CD4-positive, CD25-positive, alpha-beta regulatory T cell (primary cell): Measurements from ENCODE around the gene SMIM27. TPM values are rescaled to one million over a fixed set of nuclear protein-coding genes. Genes with fewer than 3 reads are reported as not detected.
A peak's percentile ranks its signal among the peaks of the same experiment; 100 is the strongest.

Source experiments
- ATAC-seq, 2 donors: fragments of 150-1000 bp; cut with Tn5 transposase; one replicate each; pipeline ENCODE4 v1.10.0; 2021; ENCODE audit warnings: low read depth in 2 of 2, moderate number of reproducible peaks in 2 of 2, moderate library complexity in 1 of 2
- DNase-seq, 3 donors: peaks; one replicate each; pipeline versions ENCODE4 v3.0.0 to v3.0.0-alpha.2; 2012 to 2022; ENCODE audit warnings: mixed read lengths in 1 of 3
- H3K27ac ChIP-seq: one replicate; pipeline ENCODE4 v1.7.0; 2013; ENCODE audit warnings: mild to moderate bottlenecking, low read length; ENCODE audit not compliant: insufficient read depth, poor library complexity, severe bottlenecking
- H3K27me3 ChIP-seq: one replicate; pipeline ENCODE4 v1.7.0; 2013; ENCODE audit warnings: low read length; ENCODE audit not compliant: control insufficient read depth, insufficient read depth
- H3K36me3 ChIP-seq: one replicate; pipeline ENCODE4 v1.7.0; 2013; ENCODE audit warnings: mild to moderate bottlenecking, low read length, moderate library complexity; ENCODE audit not compliant: control insufficient read depth, insufficient read depth
- H3K4me1 ChIP-seq: 2 replicates; pipeline ENCODE4 v1.7.0; 2013; ENCODE audit warnings: mild to moderate bottlenecking, low read length; ENCODE audit not compliant: insufficient read depth, control insufficient read depth, poor library complexity, severe bottlenecking
- H3K4me3 ChIP-seq: one replicate; pipeline ENCODE4 v1.7.0; 2013; ENCODE audit warnings: low read depth, mild to moderate bottlenecking, low read length, moderate library complexity
- H3K9me3 ChIP-seq, 2 experiments: 1 replicate in 1 of 2; 2 replicates in 1 of 2; pipeline ENCODE4 v1.7.0; 2013; ENCODE audit warnings: low read length in 2 of 2, mild to moderate bottlenecking in 1 of 2, moderate library complexity in 1 of 2; ENCODE audit not compliant: control insufficient read depth in 2 of 2
- H3K27ac Mint-ChIP-seq, 3 donors: one replicate each; pipeline ENCODE4 v1.8.0; 2020 to 2022; ENCODE audit warnings: mild to moderate bottlenecking in 3 of 3, mixed read lengths in 3 of 3, moderate library complexity in 2 of 3
- H3K27me3 Mint-ChIP-seq: one replicate; pipeline ENCODE4 v1.8.0; 2022; ENCODE audit warnings: mild to moderate bottlenecking, mixed read lengths
- H3K36me3 Mint-ChIP-seq: one replicate; pipeline ENCODE4 v1.8.0; 2020; ENCODE audit warnings: mixed read lengths
- H3K4me1 Mint-ChIP-seq, 4 donors: one replicate each; pipeline ENCODE4 v1.8.0; 2020 to 2022; ENCODE audit warnings: mixed read lengths in 4 of 4, mild to moderate bottlenecking in 1 of 4
- H3K4me3 Mint-ChIP-seq, 4 donors: one replicate each; pipeline ENCODE4 v1.8.0; 2020 to 2022; ENCODE audit warnings: mild to moderate bottlenecking in 4 of 4, mixed read lengths in 4 of 4, moderate library complexity in 3 of 4
- H3K9me3 Mint-ChIP-seq, 7 donors: one replicate each; pipeline ENCODE4 v1.8.0; 2020 to 2022; ENCODE audit warnings: mixed read lengths in 7 of 7, mild to moderate bottlenecking in 3 of 7, moderate library complexity in 2 of 7
- polyA plus RNA-seq, 4 donors: library from polyadenylated mRNA; unstranded; fragments of 300-500 nt; fragmentation: Illumina TruSeq; gene quantifications; one replicate each; pipeline ENCODE4 v1.2.3, GENCODE V29; 2021
- total RNA-seq: library from RNA; stranded (reverse); gene quantifications from one replicate; pipeline ENCODE4 v1.2.3, GENCODE V29; 2022

Gene SMIM27
- total RNA-seq, result 30.8 TPM
- polyA plus RNA-seq, result 100 to 1,000 TPM in 2 of 4 donors, 10 to 100 TPM in 2; 86.8 to 102 (median 100) TPM

DNA sequence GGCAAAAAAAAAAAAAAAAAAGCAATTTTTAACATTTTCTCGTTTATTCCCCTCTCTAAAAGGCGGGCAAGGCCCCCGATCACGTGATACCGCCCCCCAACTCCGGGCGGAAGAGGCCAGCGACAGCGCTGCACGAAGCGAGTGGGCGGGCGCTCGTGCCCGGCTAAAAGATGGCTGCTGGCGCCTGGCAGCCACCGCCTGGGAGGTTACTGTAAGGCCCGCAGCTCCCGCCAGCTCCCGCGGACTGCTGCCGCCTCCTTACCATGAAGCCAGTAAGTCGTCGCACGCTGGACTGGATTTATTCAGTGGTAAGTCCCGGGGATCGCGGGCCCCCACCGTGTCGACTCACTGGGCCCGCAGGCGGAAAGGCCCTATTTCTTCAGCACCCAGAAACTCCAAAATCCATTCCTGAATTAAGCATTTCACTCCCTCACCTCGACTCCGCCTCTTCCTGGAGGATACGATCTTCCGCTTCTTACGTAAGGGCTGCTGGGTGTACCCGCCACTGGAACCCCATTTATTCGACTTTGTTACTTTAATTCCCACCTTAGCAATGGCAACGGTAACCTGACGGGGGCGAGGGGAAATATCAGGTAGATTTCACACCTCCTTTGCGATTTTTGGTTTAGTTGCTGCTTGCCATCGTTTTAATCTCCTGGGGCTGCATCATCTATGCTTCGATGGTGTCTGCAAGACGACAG lies at the start of gene SMIM27, which contains the start of gene TOPORS:
SMIM27 (plus strand) TSS at position 156 of the 701 bp plus-strand sequence; CDS start at position 264, 108 bp downstream.
TOPORS (minus strand) TSS at position 415 of the 701 bp plus-strand sequence; CDS start at position 265, 150 bp downstream.
- peak; percentile 88 to 94 (median 90) for DNase-seq
- Histone ChIP-seq H3K4me1 (peaks cover 32% of the 10 kb centered on the region), H3K27me3 (no peaks in the 10 kb centered on the region), H3K9me3 (no peaks in the 10 kb centered on the region), H3K4me3 (peak within 1 kb of the TSS; percentile 97), H3K36me3 (no peaks in the 10 kb centered on the region), H3K27ac (peak within 1 kb of the TSS; percentile 95)
- no peaks in the 10 kb centered on the region for H3K27me3 Mint-ChIP-seq
- ATAC-seq, result peak; percentile 67
- peak within 1 kb of the TSS; percentile 92 to 99 (median 94) for H3K4me3 Mint-ChIP-seq
- no peaks in the 10 kb centered on the region for H3K9me3 Mint-ChIP-seq
- H3K27ac Mint-ChIP-seq, result peak within 1 kb of the TSS; percentile 98 to 100 (median 99)
- peaks cover 22 to 69% (median 51%) of the 10 kb centered on the region in 4 donors for H3K4me1 Mint-ChIP-seq
- peaks cover 8% of the 10 kb centered on the region for H3K36me3 Mint-ChIP-seq

- H3K4me1 ChIP-seq, result no peaks in the 10 kb centered on the region
- ATAC-seq, result no peak
- no peak overlapping the region for H3K27ac ChIP-seq
- no peaks in the 10 kb centered on the region for H3K27me3 Mint-ChIP-seq
- DNase-seq, result no peak
- H3K9me3 ChIP-seq, result no peaks in the 10 kb centered on the region
- H3K36me3 ChIP-seq, result peaks cover 37% of the 10 kb centered on the region
- H3K27ac Mint-ChIP-seq, result no peak overlapping the region
- H3K4me3 Mint-ChIP-seq, result no peak overlapping the region
- H3K36me3 Mint-ChIP-seq, result peaks cover 36% of the 10 kb centered on the region
- H3K4me3 ChIP-seq, result no peak overlapping the region
- H3K9me3 Mint-ChIP-seq, result no peaks in the 10 kb centered on the region
- no peaks in the 10 kb centered on the region for H3K27me3 ChIP-seq
- peaks cover 5 to 29% (median 12%) of the 10 kb centered on the region in 4 donors for H3K4me1 Mint-ChIP-seq
Observed at GRCh38 chr9:32502464-32502863, 49.7 kb upstream of the SMIM27 start.

GRCh38 chr9:32503008-32503407 lies 49.1 kb upstream of the SMIM27 start:
- ATAC-seq (no peak), DNase-seq (no peak)
- H3K4me1 Mint-ChIP-seq, result peaks cover 10 to 29% (median 14%) of the 10 kb centered on the region in 4 donors
- no peaks in the 10 kb centered on the region for H3K9me3 ChIP-seq
- no peak overlapping the region for H3K27ac ChIP-seq
- no peaks in the 10 kb centered on the region for H3K27me3 Mint-ChIP-seq
- H3K4me3 ChIP-seq, result no peak overlapping the region
- H3K9me3 Mint-ChIP-seq, result no peaks in the 10 kb centered on the region
- H3K27me3 ChIP-seq, result no peaks in the 10 kb centered on the region
- no peak overlapping the region for H3K4me3 Mint-ChIP-seq
- no peak overlapping the region for H3K27ac Mint-ChIP-seq
- no peaks in the 10 kb centered on the region for H3K4me1 ChIP-seq
- peaks cover 34% of the 10 kb centered on the region for H3K36me3 ChIP-seq
- peaks cover 34% of the 10 kb centered on the region for H3K36me3 Mint-ChIP-seq

DNA sequence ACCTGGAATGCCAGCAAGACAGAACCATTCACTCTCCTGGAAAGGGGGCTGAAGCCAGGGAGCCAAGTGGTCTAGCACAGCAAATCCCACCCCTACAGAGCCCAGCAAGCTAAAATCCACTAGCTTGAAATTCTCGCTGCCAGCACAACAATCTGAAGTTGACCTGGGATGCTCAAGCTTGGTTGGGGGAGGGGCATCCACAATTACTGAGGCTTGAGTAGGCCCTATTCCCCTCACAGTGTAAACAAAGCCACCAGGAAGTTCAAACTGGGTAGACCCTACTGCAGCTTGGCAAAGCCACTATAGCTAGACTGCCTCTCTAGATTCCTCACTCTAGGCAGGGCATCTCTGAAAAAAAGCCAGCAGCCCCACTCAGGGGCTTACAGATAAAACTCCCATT lies 43.4 kb upstream of the SMIM27 start:
- H3K4me1 Mint-ChIP-seq, result peaks cover 38 to 56% (median 48%) of the 10 kb centered on the region in 4 donors
- no peaks in the 10 kb centered on the region for H3K9me3 ChIP-seq
- no peak overlapping the region for H3K4me3 Mint-ChIP-seq
- H3K36me3 ChIP-seq, result no peaks in the 10 kb centered on the region
- peaks cover 4% of the 10 kb centered on the region for H3K4me1 ChIP-seq
- peak overlapping the region in 1 of 3 donors; percentile 55 for H3K27ac Mint-ChIP-seq
- H3K4me3 ChIP-seq, result no peak overlapping the region
- ATAC-seq (no peak), DNase-seq (no peak)
- no peaks in the 10 kb centered on the region for H3K27me3 ChIP-seq
- H3K9me3 Mint-ChIP-seq, result peaks cover 0 to 4% (median 1%) of the 10 kb centered on the region in 7 donors
- peaks cover 20% of the 10 kb centered on the region for H3K36me3 Mint-ChIP-seq
- H3K27ac ChIP-seq, result no peak overlapping the region
- no peaks in the 10 kb centered on the region for H3K27me3 Mint-ChIP-seq

DNA sequence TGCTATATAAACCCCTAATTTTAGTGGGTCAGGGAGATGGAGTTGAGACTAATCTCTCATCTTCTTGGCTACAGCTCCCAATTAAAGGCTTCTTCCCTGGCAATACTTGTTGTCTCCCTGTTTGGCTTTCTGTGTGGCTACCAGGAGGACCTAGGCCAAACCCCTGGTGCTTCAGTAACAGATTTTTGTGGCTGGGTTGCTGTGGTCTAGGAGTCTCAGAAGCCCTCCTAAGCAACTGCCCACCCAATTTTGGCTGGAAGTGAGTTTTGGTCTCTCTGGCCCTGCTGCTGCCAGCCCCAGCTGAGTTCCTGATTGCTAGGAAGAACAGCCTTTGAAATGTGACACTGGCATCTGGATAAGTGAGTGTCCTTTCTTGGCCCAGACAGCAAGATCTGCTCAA lies 35.9 kb upstream of the SMIM27 start:
- Histone ChIP-seq H3K4me1 (peaks cover 4% of the 10 kb centered on the region), H3K27me3 (no peaks in the 10 kb centered on the region), H3K36me3 (peaks cover 16% of the 10 kb centered on the region), H3K27ac (no peak overlapping the region), H3K9me3 (no peaks in the 10 kb centered on the region), H3K4me3 (no peak overlapping the region)
- Mint-ChIP-seq H3K4me1 (peaks cover 28 to 61% (median 47%) of the 10 kb centered on the region in 4 donors), H3K27me3 (no peaks in the 10 kb centered on the region), H3K36me3 (peaks cover 32% of the 10 kb centered on the region), H3K9me3 (peaks cover 0 to 10% (median 3%) of the 10 kb centered on the region in 7 donors), H3K4me3 (no peak overlapping the region), H3K27ac (peak overlapping the region in 1 of 3 donors; percentile 12)
- no peak for DNase-seq
- no peak for ATAC-seq

GRCh38 chr9:32518276-32518675 lies 33.9 kb upstream of the SMIM27 start:
- peaks cover 18% of the 10 kb centered on the region for H3K36me3 ChIP-seq
- no peak overlapping the region for H3K4me3 ChIP-seq
- H3K4me1 Mint-ChIP-seq, result peaks cover 25 to 62% (median 46%) of the 10 kb centered on the region in 4 donors
- no peak overlapping the region for H3K27ac ChIP-seq
- ATAC-seq (no peak), DNase-seq (no peak)
- peaks cover 0 to 10% (median 1%) of the 10 kb centered on the region in 7 donors for H3K9me3 Mint-ChIP-seq
- H3K36me3 Mint-ChIP-seq, result peaks cover 35% of the 10 kb centered on the region
- no peak overlapping the region for H3K27ac Mint-ChIP-seq
- peaks cover 9% of the 10 kb centered on the region for H3K4me1 ChIP-seq
- H3K4me3 Mint-ChIP-seq, result peak overlapping the region in 1 of 4 donors; percentile 15
- no peaks in the 10 kb centered on the region for H3K27me3 Mint-ChIP-seq
- H3K9me3 ChIP-seq, result no peaks in the 10 kb centered on the region
- H3K27me3 ChIP-seq, result no peaks in the 10 kb centered on the region

DNA sequence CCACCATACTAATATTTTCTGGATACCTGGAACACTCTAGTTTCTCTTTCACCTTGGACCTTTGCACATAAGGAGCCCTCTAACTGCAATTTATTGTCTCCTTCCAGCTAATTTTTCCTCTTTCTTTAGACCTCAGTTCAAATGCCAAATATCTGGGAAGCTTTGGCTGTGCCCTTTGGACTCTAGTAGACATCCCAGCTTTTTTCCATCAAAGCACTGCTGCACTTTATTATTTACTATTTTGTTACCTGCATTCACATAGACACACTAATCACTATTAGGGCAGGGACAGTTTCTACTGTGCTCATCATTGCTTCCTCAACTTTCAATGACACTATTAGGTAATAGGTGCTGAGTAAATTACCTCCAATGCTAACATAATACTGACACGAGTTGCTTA lies 28.2 kb upstream of the SMIM27 start:
- Histone ChIP-seq H3K36me3 (peaks cover 9% of the 10 kb centered on the region), H3K9me3 (no peaks in the 10 kb centered on the region), H3K27ac (peak overlapping the region; percentile 89), H3K4me1 (peaks cover 41% of the 10 kb centered on the region), H3K4me3 (peak overlapping the region; percentile 64), H3K27me3 (no peaks in the 10 kb centered on the region)
- ATAC-seq (no peak), DNase-seq (no peak)
- H3K27ac Mint-ChIP-seq, result peak overlapping the region; percentile 66 to 95 (median 87)
- H3K4me1 Mint-ChIP-seq, result peaks cover 34 to 69% (median 46%) of the 10 kb centered on the region in 4 donors
- peak overlapping the region; percentile 68 to 98 (median 96) for H3K4me3 Mint-ChIP-seq
- peaks cover 22% of the 10 kb centered on the region for H3K36me3 Mint-ChIP-seq
- H3K27me3 Mint-ChIP-seq, result no peaks in the 10 kb centered on the region
- H3K9me3 Mint-ChIP-seq, result peaks cover 0 to 2% (median 0%) of the 10 kb centered on the region in 7 donors
